Activated CD4-positive, alpha-beta T cell treated with anti-CD3 and anti-CD28 coated beads, Interleukin-2, amount 50 U/mL, for 48 hours (primary cell): ENCODE results near the gene MOV10.

Source experiments
- DNase-seq, 2 experiments: peaks; one replicate each; pipeline ENCODE4 v3.0.0-alpha.2; 2020

MOV10 gene

GRCh38 chr1:112674986-112675727 lies 698 bp downstream of the MOV10 start:
- peak; percentile 43 to 56 for DNase-seq

GRCh38 chr1:112675728-112676381 lies 1.4 kb downstream of the MOV10 start:
- no peak for DNase-seq

GRCh38 chr1:112676543-112676942 lies 2.1 kb downstream of the MOV10 start:
- no peak for DNase-seq

- DNase-seq: no peak
These were observed 3.0 kb downstream of the MOV10 start for GRCh38 chr1:112677501-112677900.

- no peak for DNase-seq
These were observed 4.1 kb downstream of the MOV10 start for GRCh38 chr1:112678605-112679004.

- no peak for DNase-seq
These were observed 11.5 kb downstream of the MOV10 start for GRCh38 chr1:112685913-112686312.

- DNase-seq: no peak
These were observed 12.0 kb downstream of the MOV10 start for GRCh38 chr1:112686417-112686816.

GRCh38 chr1:112686835-112687234 lies 12.4 kb downstream of the MOV10 start:
- no peak for DNase-seq

GRCh38 chr1:112687361-112687760 lies 12.9 kb downstream of the MOV10 start:
- DNase-seq: no peak

- no peak for DNase-seq
These were observed 13.5 kb downstream of the MOV10 start for GRCh38 chr1:112687785-112688496.

- DNase-seq: no peak
These were observed 14.3 kb downstream of the MOV10 start for GRCh38 chr1:112688781-112689193.

- no peak for DNase-seq
These were observed 14.9 kb downstream of the MOV10 start for GRCh38 chr1:112689196-112689841.

GRCh38 chr1:112689842-112690237 lies 15.4 kb downstream of the MOV10 start:
- DNase-seq: no peak

- no peak for DNase-seq
These were observed 18.2 kb downstream of the MOV10 start for GRCh38 chr1:112692681-112693080.

- DNase-seq: no peak
These were observed 19.4 kb downstream of the MOV10 start for GRCh38 chr1:112693821-112694220.

GRCh38 chr1:112694363-112694929 lies 20.0 kb downstream of the MOV10 start:
- no peak for DNase-seq

- no peak for DNase-seq
These were observed 20.8 kb downstream of the MOV10 start for GRCh38 chr1:112695276-112695675.

- no peak for DNase-seq
These were observed 22.3 kb downstream of the MOV10 start for GRCh38 chr1:112696578-112697314.

- DNase-seq: no peak
These were observed 23.3 kb downstream of the MOV10 start for GRCh38 chr1:112697781-112698201.

- no peak for DNase-seq
These were observed 24.2 kb downstream of the MOV10 start for GRCh38 chr1:112698366-112699310.
